Umbilical cord (tissue), 2 donors: Measurements from ENCODE around the gene GABARAP. TPM values are rescaled to one million over a fixed set of nuclear protein-coding genes. Genes with fewer than 3 reads are reported as not detected.

Experiments
- DNase-seq: peaks from one replicate; pipeline ENCODE4 v3.0.0-alpha.2; 2015; ENCODE audit warnings: low spot score
- total RNA-seq: library from RNA; depleted of rRNA; stranded (reverse); fragments of >200 nt; gene quantifications from one replicate; pipeline ENCODE4 v1.2.3, GENCODE V29; 2014; ENCODE audit warnings: low replicate concordance; ENCODE audit not compliant: insufficient read depth

Gene GABARAP
- total RNA-seq, 1 donor from 2014 or later = 240 TPM

DNA sequence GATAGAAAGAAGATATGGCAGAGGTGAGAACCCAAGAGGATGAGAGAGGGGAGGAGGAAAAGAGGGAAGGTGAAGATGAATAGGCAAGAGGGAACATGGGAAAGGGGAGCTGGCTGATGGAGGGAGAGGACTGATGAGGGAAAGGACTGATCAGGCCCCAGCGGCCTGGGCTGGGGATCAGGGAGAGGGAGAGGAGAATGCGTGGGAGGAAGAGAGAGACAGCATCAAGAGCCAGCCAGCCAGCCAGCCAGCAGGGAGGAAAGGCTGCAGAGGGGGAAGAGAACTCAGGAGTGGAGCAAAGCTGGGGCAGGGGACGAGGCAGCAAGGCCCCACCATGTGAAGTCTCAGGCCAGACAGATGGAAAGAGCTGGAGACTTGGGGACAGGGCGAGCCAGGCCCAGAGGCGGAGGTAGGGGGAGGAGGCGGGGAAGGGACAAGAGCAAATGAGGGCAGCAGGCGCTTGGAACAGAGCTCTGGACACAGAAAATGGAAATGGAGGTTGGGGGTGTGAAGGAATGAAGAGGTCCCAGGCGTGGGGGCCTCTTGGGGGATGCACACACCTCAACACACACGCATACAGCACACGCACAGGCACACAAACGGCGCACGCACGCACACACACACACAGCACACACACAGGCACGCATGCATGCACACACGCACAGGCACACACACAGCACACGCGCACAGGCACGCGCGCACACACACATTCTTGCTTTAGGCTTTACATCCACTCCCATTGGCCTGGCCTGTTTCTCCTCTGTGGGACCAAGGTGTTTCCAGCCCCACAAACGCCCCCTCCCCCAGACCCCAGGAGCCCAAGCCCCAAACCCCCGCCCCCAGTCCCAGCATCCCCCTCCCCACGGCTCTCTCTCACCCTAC, 34.9 kb downstream of the GABARAP start:
- DNase-seq = no peak

DNA sequence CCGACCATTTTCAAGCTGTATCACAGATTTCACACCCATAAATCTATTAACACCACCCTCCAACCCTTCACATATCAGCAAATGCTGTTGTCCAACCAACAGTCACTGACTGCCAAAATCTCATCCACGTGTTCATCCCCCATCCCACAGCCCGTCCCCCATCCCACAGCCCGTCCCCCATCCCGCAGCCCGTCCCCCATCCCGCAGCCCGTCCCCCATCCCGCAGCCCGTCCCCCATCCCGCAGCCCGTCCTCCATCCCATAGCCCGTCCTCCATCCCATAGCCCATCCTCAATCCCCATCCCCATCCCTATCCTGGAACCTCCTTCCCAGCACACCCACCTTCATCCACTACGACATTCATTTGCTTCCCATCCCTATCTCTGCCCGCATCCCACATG, 36.7 kb downstream of the GABARAP start:
- no peak for DNase-seq

DNA sequence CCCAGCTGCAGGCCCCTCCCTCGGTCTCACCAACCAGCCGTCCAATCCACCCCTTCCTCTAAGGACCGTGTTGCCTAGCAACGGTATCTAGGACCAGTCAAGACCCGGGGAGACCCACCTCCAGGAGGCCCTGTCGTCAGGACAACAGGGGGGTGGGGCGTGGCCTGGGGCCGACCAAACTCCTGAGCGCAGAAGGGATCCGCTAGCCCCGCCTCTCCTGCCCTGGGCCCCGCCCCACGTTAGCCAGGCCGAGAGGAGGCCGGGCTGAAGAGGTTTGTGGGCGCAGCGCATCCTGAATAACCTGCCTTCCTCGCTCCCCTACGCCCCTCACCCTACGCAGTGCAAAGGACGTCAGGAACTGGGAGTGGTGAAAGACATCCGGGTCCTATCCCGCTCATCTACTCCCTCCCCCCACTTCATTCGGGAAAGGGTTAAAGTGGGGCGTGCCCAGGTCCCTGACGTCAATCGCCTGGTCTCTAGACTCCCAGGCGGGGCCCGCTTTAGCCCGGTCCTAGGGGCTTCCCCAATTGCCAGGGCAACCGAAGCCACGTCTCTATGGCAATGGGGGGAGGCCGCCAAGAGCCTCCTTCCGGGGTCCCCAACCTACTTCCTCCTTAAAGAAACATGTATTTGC, 37.3 kb downstream of the GABARAP start:
- DNase-seq = peak; percentile 93

DNA sequence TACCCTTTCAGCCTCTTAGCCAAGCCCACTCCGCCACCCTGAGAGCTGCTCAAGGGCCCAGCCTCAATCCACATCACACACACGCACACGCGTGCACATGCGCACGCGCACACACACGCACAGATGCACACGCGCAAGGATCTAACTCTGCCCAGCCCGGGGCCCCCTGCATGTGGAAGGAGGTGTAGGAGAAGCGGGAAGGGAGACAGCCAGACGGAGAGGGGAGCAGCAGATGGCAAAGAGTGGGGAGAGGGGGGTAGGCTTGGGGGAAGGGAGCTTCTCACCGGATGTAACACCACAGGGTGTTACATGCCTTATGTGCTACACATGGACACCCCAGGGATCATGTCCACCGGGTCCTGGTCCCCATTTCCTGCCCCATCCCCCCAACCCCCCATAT, 37.9 kb downstream of the GABARAP start:
- DNase-seq = no peak

DNA sequence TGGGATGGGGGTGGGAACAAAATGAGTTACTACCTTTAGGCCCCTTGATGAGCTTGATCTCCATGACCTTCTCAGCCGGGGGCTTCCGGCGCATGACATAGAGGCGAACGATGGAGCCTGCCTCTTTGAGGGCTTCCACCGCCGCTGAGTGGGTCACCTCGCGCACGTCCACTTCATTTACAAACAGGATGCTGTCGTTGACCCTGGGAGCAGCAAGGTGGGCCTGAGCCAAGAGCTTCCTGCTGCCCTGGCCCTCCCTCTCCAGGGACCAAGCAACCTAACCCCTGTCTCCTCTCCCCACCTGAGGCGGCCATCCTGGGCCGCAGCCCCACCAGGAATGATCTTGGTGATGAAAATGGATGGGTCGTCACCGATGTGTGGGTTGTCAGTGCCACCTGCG, 38.9 kb downstream of the GABARAP start:
- no peak for DNase-seq

DNA sequence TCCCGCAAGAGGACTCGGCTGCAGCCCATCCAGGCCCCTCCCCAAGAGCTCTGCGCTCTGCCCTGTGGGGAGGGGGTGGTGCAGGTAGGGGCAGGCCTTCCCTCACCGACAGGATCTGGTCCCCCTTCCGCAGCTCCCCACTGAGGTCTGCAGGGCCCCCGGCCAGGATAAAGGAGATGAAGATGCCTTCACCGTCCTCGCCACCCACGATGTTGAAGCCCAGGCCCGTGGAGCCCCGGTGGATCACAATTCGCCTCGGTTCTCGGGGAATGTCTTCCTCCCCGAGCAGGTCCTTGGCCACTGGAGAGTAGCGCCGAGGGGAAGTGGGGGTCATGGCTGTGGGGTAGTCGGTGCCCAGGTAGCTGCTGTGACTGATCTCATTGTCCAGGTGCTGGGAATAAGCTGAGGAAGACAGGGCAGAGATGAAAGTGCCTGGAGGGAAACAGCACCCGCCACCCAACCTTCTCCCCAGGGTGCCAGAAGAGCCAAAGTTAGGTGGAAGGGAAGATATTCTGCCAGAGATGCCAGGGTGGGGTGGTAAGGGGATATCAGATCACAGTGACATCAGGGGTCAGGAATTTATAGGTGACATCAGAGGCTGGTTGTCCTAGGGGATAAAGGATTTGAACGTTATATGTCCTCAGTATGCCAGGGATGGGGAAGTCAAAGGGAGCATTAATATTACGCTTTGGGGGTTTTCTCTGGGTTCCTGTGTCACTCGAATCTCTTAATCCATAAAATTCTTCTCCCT, 45.4 kb downstream of the GABARAP start:
- no peak for DNase-seq

DNA sequence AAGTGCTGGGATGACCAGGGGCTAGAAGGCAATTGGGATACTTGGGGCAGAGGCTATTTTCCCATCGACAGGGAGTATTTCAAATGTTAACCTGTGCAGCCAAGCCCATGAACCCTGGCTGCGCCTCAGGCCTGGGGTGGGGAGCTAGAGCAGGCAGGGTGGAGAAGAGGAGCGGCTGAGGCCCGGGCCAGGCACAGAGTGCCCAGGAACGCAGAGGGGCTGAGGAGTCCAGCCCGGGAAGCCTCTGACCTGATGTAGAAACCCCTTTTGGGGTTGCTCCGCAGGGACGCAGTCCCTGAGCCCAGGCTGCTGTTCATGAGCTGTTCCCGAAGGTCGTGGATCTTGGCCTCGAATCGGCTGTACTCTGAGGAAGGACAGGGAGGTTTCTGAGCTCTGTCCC, 46.3 kb downstream of the GABARAP start:
- DNase-seq = no peak

DNA sequence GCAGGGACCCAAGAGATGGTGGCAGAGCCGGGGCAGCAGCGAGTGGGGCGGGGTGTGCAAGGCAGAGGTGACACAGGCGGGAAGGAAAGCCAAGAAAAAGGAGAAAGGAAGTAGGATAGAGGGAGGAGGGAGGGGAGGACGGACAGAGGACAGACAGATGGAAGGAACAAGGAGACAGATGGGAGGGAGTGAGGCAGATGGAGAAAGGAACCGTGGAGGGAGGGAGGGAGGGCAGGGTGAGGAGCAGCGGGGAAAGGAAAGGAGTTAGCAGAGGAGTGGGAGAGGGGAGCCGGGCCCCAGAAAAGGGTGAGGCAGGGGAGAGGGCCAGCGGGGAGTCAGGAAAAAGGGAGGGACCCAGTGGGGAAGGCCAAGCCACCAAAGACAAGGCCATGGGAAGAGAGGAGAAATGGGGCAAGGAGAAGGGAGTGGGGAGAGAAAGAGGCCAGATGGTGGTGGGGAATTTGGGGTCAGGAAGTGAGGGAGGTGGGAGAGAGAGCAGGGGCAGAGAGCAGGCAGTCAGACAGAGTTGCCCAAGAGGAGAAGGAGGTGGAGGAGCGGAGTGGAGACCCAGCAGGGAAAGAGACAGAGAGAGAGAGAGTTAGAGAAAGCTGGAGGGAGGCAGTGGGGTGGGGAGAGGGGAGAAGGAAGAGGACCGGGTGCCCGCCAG, 49.8 kb downstream of the GABARAP start:
- no peak for DNase-seq

DNA sequence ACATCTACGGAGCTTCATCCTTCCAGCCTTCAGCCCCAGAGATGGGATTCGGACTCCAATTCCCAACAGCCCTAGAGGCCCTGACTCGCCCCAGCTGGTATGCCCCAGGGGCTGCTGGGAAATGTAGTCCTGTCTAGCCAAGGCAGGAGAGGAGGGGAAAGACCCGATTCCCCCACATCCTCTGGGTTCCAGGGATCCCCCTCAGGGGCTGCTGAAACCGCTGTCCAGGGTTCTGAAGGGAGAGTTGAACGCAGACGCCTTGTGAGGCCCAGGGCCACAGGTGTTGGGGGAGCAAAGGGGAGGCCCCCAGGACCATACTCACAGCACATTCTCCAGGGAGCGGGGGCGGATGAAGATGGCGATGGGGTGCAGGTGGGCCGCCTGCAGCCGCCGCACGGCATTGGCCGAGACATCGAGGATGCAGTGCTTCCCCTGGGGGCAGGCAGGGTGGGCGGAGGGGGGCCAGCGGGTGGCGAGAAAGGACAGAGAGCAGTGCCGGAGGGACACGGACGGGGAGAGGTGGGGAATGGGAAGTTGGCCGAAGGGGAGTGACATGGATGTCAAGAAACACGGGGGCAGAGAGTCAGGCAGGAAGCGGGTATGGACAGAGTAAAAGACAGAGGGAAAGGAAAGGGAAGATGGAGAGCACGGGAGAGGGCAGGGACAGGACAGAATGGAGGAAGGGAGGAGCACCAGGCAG, 50.5 kb downstream of the GABARAP start:
- DNase-seq = peak; percentile 43

DNA sequence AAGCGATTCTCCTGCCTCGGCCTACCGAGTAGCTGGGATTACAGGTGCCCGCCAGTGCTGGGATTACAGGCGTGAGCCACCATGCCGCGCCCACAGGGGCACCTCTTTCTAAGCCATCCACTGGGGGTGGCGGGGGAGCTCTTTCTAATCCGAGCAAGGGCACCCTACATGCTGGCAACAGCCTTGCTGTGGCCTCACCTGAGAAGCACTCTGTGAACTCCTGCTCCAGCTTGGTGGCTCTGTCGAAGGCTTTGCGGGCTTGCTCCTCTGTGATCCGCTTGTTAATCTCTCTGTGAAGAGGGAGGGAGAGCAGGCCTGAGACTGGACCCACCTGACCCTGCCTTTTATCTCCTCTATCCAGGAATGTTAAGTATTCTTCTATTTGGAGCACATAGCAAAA, 51.2 kb downstream of the GABARAP start:
- DNase-seq = no peak

DNA sequence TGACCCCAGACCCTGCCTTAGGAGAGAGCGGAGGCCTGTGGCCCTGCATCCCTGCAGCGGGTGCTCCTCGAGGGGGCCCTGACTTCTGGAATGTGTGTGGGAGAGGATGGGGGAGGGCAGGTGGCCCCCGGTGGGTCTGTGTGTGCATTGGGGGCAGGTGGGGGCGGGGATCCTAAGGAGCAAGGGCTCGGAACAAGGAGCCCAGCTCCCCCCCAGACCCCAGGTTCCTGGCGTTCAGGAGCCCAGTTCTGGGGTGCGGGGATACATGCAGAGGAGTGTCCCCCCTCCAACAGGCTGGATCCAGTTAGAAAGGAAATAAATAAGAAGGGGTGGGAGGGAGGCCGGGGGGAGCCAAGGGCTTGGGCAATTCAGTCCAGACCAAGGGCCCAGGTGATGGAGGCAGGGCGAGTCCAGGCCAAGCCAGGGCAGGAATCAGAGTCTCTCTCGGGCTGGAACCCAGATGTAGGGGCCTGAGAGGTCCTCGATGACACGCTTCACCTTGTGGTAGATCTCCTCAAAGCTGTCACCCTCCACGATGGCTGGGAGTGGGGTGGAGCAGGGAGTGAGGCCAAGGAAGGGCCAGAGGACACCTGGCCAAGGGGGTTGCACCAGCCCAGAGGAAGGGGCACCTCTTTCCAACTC, 51.9 kb downstream of the GABARAP start:
- no peak for DNase-seq

Other genes with a start within 250 kb of the GABARAP start
- gene ALOX12, start 246.4 kb downstream of the GABARAP start, total RNA-seq = not detected
- 12.8 TPM for gene RNASEK, start 229.8 kb downstream of the GABARAP start, total RNA-seq
- 35.2 TPM for gene BCL6B, start 219.4 kb downstream of the GABARAP start, total RNA-seq
- not detected for gene SLC16A13, start 206.4 kb downstream of the GABARAP start, total RNA-seq
- 2.9 TPM for gene SLC16A11, start 198.4 kb downstream of the GABARAP start, total RNA-seq
- gene CLEC10A, start 162.2 kb downstream of the GABARAP start, total RNA-seq = not detected
- not detected for gene ASGR2, start 127.6 kb downstream of the GABARAP start, total RNA-seq
- 1.2 TPM for gene ASGR1, start 63.1 kb downstream of the GABARAP start, total RNA-seq
- 18.3 TPM for gene DLG4, start 22.6 kb downstream of the GABARAP start, total RNA-seq
- gene ACADVL, start 22.5 kb downstream of the GABARAP start, total RNA-seq = 147 TPM
- gene DVL2, start 7.9 kb downstream of the GABARAP start, total RNA-seq = 64.8 TPM
- 29.1 TPM for gene PHF23, start 3.0 kb downstream of the GABARAP start, total RNA-seq
- 15.4 TPM for gene CTDNEP1, start 9.3 kb upstream of the GABARAP start, total RNA-seq
- 13.7 TPM for gene ELP5, start 9.8 kb upstream of the GABARAP start, total RNA-seq
- gene CLDN7, start 20.0 kb upstream of the GABARAP start, total RNA-seq = 14.2 TPM
- 7.7 TPM for gene SLC2A4, start 39.3 kb upstream of the GABARAP start, total RNA-seq
- gene YBX2, start 52.2 kb upstream of the GABARAP start, total RNA-seq = 0.96 TPM
- 136 TPM for gene EIF5A, start 65.2 kb upstream of the GABARAP start, total RNA-seq
- gene GPS2, start 72.9 kb upstream of the GABARAP start, total RNA-seq = 20.5 TPM
- gene NEURL4, start 86.9 kb upstream of the GABARAP start, total RNA-seq = 35.6 TPM
- gene ACAP1, start 94.1 kb upstream of the GABARAP start, total RNA-seq = 5.3 TPM
- 18.3 TPM for gene KCTD11, start 109.7 kb upstream of the GABARAP start, total RNA-seq
- not detected for gene TMEM95, start 112.7 kb upstream of the GABARAP start, total RNA-seq
- gene TNK1, start 138.6 kb upstream of the GABARAP start, total RNA-seq = 12.8 TPM
- gene PLSCR3, start 152.1 kb upstream of the GABARAP start, total RNA-seq = 21.9 TPM
- 89.3 TPM for gene TMEM256, start 161.6 kb upstream of the GABARAP start, total RNA-seq
- gene NLGN2, start 165.4 kb upstream of the GABARAP start, total RNA-seq = 4.8 TPM
- not detected for gene SPEM1, start 177.9 kb upstream of the GABARAP start, total RNA-seq
- gene SPEM2, start 183.2 kb upstream of the GABARAP start, total RNA-seq = not detected
- 0.96 TPM for gene SPEM3, start 186.4 kb upstream of the GABARAP start, total RNA-seq
- 1.9 TPM for gene TMEM102, start 193.0 kb upstream of the GABARAP start, total RNA-seq
- gene FGF11, start 197.1 kb upstream of the GABARAP start, total RNA-seq = 12.8 TPM
- 8.9 TPM for gene CHRNB1, start 202.6 kb upstream of the GABARAP start, total RNA-seq
- gene ZBTB4, start 237.2 kb upstream of the GABARAP start, total RNA-seq = 18.1 TPM
- 0.24 TPM for gene SLC35G6, start 239.0 kb upstream of the GABARAP start, total RNA-seq
- 40.7 TPM for gene POLR2A, start 241.9 kb upstream of the GABARAP start, total RNA-seq